ENCODE results near the gene HOMEZ.

DNA sequence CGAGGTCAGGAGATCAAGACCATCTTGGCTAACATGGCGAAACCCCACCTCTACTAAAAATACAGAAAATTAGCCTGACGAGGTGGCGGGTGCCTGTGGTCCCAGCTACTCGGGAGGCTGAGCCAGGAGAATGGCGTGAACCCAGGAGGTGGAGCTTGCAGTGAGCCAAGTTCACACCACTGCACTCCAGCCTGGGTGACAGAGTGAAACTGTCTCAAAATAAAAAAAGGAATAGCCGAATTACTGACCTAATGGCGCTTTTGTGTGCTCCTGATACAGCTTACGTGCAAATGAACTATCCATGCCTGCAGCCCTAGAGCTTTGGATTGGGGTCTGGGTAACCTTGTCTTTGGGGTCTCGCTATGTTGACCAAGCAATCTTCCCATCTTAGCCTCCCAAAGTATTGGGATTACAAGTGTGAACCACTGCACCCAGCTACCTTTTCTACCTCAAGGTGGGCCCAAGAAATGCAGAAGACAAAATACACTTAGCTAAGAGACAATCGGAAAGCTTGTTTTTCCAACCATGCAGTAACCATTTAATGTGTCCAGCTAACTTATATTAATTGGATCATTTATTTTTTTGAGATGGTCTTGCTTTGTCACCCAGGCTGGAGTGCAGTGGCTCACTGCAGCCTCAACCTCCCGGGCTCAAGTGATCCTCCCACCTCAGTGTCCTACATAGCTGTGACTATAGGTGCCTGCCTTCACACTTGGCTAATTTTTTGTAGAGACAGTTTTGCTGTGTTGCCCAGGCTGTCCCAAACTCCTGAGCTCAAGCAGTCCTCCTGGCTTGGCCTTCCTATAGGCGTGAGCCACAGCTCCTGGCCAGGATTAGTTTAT, 40.8 kb upstream of the HOMEZ start:
- TF ChIP-seq RFX5 (IDR thresholded peaks at IDR 0.05) (no peak), SMC3 (IDR thresholded peaks at IDR 0.05) (no peak), ESRRA (IDR thresholded peaks at IDR 0.05; ENCODE audit: borderline replicate concordance, low read length) (no peak), BHLHE40 (IDR thresholded peaks at IDR 0.05; ENCODE audit: low read depth, low read length) (no peak), POLR2A (IDR thresholded peaks at IDR 0.05; ENCODE audit: low read length) (0 out of 2 replicates have a peak, but pooled peaks have one; percentile 16), EP300 (IDR thresholded peaks at IDR 0.05) (no peak), FOXS1 (CRISPR knock-in tag; IDR thresholded peaks at IDR 0.05) (no peak)
- TF ChIP-seq, protein P1, sequence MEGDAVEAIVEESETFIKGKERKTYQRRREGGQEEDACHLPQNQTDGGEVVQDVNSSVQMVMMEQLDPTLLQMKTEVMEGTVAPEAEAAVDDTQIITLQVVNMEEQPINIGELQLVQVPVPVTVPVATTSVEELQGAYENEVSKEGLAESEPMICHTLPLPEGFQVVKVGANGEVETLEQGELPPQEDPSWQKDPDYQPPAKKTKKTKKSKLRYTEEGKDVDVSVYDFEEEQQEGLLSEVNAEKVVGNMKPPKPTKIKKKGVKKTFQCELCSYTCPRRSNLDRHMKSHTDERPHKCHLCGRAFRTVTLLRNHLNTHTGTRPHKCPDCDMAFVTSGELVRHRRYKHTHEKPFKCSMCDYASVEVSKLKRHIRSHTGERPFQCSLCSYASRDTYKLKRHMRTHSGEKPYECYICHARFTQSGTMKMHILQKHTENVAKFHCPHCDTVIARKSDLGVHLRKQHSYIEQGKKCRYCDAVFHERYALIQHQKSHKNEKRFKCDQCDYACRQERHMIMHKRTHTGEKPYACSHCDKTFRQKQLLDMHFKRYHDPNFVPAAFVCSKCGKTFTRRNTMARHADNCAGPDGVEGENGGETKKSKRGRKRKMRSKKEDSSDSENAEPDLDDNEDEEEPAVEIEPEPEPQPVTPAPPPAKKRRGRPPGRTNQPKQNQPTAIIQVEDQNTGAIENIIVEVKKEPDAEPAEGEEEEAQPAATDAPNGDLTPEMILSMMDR (IDR thresholded peaks at IDR 0.05) = no peak
- TF ChIP-seq, protein P2, sequence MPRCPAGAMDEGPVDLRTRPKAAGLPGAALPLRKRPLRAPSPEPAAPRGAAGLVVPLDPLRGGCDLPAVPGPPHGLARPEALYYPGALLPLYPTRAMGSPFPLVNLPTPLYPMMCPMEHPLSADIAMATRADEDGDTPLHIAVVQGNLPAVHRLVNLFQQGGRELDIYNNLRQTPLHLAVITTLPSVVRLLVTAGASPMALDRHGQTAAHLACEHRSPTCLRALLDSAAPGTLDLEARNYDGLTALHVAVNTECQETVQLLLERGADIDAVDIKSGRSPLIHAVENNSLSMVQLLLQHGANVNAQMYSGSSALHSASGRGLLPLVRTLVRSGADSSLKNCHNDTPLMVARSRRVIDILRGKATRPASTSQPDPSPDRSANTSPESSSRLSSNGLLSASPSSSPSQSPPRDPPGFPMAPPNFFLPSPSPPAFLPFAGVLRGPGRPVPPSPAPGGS (IDR thresholded peaks at IDR 0.05) = no peak
